Cardiac fibroblast (primary cell): Measurements from ENCODE around the gene TMEM255B.

Experiments used
- DNase-seq, 2 donors: peaks; one replicate each; pipeline versions ENCODE4 v3.0.0 to v3.0.0-alpha.2; 2010; ENCODE audit warnings: low read depth in 2 of 2
- H3K4me3 ChIP-seq, 2 donors: replicated peaks in 1 of 2; 1 replicate in 1 of 2; 2 replicates in 1 of 2; pipeline ENCODE4 v1.5.1; 2011; ENCODE audit warnings: low read depth in 2 of 2, low read length in 2 of 2, mild to moderate bottlenecking in 2 of 2, moderate library complexity in 1 of 2
- TF ChIP-seq, protein P1 (sequence below): IDR thresholded peaks from one replicate; pipeline ENCODE4 v1.5.1; 2011; ENCODE audit warnings: low read depth, mild to moderate bottlenecking, low read length, inconsistent platforms

Gene TMEM255B

DNA sequence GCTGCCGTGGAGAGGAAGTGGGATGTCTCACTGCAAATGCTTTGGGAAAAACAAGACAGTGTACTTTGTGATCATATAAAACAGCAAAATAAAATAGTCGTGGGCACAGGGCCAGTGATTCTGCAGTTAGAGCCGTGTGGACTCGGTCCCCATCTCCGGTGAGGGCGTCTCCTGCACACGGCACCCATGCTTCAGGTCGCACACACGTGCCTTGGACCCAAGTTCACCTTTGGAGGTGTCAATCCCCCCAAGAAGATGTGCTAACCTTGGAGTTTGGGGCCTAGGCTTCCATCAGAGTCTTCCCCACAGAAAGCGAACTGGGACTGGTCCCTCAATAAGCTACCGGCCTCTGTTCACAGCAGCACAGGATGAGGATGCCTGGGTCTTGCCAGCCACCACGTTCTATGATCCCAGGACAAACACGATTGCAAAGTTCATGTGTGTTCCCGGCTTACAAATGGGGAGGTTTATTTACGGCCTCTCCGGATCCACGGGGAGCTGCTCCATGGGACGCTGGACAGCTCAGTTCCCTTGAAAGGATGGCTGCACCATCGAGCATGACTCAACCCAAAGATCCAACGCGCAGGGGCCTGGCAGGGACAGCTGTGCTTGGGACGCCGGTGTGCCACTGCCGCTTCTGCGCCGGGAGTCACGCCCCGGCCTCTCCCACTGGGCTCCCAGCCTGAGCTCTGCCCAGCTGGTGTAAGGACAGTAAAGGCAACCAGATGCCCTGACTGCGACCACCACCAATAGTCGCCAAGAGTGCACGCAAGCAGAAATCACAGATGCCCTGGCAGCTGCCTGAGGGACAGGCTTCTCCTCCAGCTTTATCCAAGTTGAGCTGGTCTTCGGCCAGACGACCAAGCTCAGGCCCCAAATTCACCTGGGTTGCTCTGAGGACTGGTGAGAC is 96.2 kb downstream of the TMEM255B start:
- TF ChIP-seq, protein P1, sequence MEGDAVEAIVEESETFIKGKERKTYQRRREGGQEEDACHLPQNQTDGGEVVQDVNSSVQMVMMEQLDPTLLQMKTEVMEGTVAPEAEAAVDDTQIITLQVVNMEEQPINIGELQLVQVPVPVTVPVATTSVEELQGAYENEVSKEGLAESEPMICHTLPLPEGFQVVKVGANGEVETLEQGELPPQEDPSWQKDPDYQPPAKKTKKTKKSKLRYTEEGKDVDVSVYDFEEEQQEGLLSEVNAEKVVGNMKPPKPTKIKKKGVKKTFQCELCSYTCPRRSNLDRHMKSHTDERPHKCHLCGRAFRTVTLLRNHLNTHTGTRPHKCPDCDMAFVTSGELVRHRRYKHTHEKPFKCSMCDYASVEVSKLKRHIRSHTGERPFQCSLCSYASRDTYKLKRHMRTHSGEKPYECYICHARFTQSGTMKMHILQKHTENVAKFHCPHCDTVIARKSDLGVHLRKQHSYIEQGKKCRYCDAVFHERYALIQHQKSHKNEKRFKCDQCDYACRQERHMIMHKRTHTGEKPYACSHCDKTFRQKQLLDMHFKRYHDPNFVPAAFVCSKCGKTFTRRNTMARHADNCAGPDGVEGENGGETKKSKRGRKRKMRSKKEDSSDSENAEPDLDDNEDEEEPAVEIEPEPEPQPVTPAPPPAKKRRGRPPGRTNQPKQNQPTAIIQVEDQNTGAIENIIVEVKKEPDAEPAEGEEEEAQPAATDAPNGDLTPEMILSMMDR: no peak
- peak in 1 of 2 donors; percentile 38 for DNase-seq
- no peak overlapping the region for H3K4me3 ChIP-seq

DNA sequence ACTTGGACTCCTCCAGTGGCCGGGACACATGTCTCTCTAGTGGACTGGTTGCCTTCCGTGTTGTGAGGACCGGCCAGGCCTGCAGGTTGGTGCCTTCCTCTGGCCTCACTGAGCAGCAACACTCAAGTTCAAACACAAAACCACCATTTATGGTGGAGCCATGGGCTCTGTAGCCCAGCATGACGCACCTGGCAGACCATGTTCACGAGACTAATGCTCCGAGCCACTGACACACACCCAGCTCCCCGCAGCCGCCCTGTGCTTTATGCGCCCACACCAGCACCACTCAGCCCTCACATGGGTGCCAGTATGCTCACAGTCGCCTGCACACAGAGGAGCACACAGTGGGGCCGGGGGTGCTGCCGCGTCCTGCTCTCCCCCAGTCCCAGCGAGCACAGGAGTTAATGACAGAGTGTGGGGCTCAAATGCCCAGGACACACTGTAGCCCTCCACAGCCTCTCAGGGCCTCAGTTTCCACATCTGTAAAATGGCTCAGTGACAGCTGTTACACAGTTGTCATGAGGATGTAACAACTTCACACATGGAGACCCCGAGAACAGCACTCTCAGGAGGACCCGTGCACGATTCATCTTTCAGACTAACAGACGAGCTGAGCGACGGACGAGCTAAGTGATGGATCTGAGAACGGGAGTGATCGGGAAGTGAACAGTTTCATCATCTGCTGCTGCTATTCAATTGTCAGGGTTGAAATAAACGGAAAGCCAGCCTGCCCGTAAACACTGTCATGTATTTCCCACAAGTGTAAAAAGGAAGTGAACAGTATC is 97.1 kb downstream of the TMEM255B start:
- TF ChIP-seq, protein P1: no peak
- DNase-seq: no peak
- no peak overlapping the region for H3K4me3 ChIP-seq

DNA sequence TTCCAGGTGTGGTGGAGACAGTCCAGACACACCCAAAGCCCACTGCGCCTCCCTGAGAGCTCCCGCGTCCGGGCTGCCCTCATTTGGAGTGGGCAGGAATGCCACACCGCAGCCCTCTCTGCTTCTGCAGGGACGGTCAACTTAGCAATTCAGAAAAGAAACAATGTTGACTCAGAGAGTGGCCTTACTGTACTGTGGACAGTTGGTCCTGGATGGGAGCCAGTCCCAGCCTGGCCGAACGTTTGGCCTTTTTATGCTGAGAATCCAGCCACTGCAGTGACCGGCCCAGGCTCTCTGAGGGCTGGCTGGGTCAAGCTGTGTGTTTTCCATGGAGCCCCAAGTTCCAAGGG is 97.7 kb downstream of the TMEM255B start:
- H3K4me3 ChIP-seq: no peak overlapping the region
- peak; percentile 48 to 72 for DNase-seq
- TF ChIP-seq, protein P1: no peak

DNA sequence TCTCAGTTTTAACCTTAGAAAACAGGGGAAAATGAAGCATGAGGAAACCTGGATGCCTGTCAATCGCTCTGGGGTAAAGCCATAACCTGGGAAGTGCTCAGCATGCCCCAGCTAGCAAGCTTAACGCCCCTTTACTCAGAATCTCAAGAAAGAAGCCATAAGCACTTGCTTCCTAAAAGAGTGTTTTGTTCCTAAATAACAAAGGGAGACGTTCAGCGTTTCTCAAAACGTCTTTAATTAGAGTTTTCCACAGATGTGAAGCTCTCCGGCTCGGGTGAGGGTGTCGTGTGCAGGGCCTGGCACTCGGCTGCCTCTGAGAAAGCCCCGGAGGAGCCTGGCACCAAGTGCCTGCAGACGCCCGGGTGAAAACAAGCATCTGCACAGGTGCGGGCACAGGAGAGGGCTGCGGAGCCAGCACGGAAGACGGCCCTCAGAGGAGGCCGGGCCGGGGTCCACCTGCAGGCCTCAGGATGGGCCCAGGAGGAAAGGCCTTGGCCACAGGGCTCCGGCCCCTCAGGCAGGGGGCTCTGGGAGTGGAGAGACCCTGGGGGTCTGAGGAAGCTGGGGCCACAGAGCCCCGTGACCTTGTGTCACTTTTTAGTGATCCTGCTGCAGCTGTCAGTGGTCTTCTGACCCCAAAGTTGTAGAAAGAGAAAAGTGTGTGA is 98.6 kb downstream of the TMEM255B start:
- TF ChIP-seq, protein P1: no peak
- DNase-seq: no peak
- no peak overlapping the region for H3K4me3 ChIP-seq

DNA sequence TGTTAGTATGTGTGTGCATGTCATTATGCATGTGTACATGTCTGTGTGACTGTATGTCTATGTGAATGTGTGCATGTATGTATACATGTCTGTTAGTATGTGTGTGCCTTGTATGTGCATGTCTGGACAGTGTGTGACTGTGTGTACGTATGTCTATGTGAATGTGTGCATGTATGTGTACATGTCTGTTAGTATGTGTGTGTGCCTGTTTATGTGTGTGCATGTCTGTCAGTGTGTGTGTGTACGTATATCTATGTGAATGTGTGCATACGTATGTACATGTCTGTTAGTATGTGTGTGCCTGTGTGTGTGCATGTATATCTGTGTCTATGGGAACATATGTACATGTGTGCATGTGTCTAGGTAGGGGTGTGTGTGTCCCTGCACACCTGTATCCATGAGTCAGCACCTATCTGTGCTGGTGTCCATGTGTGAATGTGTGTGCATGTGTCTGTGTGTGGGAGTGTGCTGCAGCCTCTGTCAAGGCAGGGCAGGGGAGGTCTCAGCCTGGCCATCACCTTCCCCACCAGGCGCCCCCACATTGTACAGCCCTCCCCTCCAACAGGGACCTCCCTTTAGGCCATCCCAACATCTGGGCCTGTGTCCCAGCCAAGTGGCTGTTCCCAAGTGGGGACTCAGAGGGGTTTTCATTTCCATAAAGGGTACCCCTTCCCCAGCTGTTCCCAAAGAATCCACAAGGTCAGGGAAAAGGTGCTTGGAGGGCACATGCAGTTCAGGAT is 100.5 kb downstream of the TMEM255B start:
- DNase-seq: no peak
- no peak overlapping the region for H3K4me3 ChIP-seq
- TF ChIP-seq, protein P1: no peak

DNA sequence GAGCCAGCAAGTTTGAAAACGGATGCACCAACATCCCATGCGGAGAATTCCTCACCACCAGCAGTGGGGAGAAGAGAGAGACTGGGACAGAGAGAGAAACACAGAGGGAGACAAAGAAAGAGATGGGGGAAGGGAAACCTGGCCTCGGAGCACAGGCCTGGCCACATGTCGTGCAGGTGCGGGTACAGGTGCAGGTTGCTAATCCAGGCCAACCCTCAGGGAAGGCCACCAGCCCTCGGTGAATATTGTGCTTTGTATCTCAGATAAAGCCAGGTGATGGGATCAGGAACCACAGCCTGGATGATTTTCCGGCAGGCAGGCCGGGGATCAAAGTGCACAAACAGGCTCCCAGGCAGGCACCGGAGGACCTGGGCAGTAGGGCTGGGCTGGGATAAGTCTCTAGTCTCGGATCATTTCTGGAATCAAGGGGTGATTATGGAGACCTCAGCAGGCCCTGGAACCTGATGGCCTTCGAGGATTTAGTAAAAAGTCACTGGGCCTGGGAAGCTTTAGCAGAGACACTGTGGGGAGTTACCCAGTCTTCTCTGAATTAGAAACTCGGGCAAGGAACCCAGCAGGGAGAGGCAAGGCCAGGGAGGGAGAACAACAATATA is 101.1 kb downstream of the TMEM255B start:
- TF ChIP-seq, protein P1: no peak
- DNase-seq: no peak
- H3K4me3 ChIP-seq: no peak overlapping the region
